PFSK-1 (cell line): ENCODE measurements around the gene EXOC5.

ENCODE experiments used
- FOXP2 ChIP-seq: optimal IDR thresholded peaks from 2 replicates; pipeline ENCODE3; 2011; ENCODE audit warnings: borderline replicate concordance, control low read depth, inconsistent platforms; ENCODE audit not compliant: insufficient read depth; ENCODE audit errors: extremely low read length, extremely low read depth
- POLR2AphosphoS5 ChIP-seq: IDR thresholded peaks from 2 replicates; pipeline ENCODE4 v1.6.1; 2012; ENCODE audit warnings: low read depth, mild to moderate bottlenecking, control low read depth, low read length, moderate library complexity
- REST ChIP-seq, 2 experiments: IDR thresholded peaks; 2 replicates each; pipeline versions ENCODE4 v1.6.1 to v1.8.0; 2011 to 2012; ENCODE audit warnings: low read depth in 2 of 2, low read length in 2 of 2, control low read depth in 1 of 2, inconsistent platforms in 1 of 2, mild to moderate bottlenecking in 1 of 2, moderate library complexity in 1 of 2; ENCODE audit not compliant: insufficient read depth in 1 of 2
- SIN3A ChIP-seq: IDR thresholded peaks from 2 replicates; pipeline ENCODE4 v1.6.1; 2012; ENCODE audit warnings: mild to moderate bottlenecking, low read length, moderate library complexity, borderline replicate concordance; ENCODE audit not compliant: insufficient read depth
- TAF1 ChIP-seq: IDR thresholded peaks from 2 replicates; pipeline ENCODE4 v1.6.1; 2012; ENCODE audit warnings: low read length, control low read depth, borderline replicate concordance; ENCODE audit not compliant: insufficient read depth

EXOC5 gene

GRCh38 chr14:57174466-57174865, 94.2 kb downstream of the EXOC5 start:
- TF ChIP-seq REST (IDR thresholded peaks at IDR 0.05; ENCODE audit: insufficient read depth in 1 of 2, low read depth in 2 of 2, low read length in 2 of 2) (no peak), POLR2AphosphoS5 (no peak), SIN3A (no peak), FOXP2 (no peak), TAF1 (no peak)

DNA sequence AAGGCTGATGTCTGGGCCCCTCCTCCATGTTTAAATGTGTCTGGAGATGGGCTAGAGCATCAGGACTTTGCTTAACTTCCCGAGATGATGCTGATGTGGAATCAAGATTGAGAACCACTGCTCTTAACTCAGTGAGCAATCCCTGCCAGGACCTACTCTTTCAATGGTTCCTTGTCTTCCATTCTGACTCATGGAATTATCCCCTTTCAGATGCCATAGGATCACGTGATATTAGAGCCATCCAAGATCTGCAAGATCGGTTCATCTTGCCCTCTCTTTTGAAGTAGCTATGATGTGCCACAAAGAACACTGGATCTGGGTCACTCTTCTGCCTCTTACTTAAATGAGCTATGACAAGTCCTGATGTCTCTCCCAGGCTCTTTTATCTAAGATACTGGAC, 96.8 kb downstream of the EXOC5 start:
- TF ChIP-seq REST (IDR thresholded peaks at IDR 0.05; ENCODE audit: insufficient read depth in 1 of 2, low read depth in 2 of 2, low read length in 2 of 2) (no peak), SIN3A (no peak), POLR2AphosphoS5 (no peak), TAF1 (no peak), FOXP2 (no peak)

DNA sequence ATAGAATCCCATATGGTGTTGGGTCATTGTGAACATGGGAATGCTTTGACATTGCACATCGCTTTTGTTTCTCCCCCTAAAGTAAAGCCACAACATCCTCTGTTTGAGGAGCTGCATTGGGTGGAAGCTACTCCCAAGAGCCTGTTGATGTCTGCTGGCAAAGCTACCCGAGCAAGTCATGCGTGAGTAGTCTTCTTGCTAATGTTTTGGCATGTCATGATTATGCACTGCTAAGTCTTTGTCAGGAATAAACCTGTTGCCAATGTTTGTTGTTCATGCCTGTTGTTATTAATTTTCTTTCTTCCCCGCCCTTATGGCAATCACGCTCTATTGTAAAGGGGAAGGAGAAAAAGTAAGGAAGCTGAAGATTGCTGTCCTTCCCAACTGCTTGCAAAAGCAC, 97.3 kb downstream of the EXOC5 start:
- no peak for TF ChIP-seq REST (IDR thresholded peaks at IDR 0.05; ENCODE audit: insufficient read depth in 1 of 2, low read depth in 2 of 2, low read length in 2 of 2)
- TF ChIP-seq FOXP2: no peak

- TF ChIP-seq SIN3A (no peak), TAF1 (no peak), FOXP2 (no peak), POLR2AphosphoS5 (no peak), REST (IDR thresholded peaks at IDR 0.05; ENCODE audit: insufficient read depth in 1 of 2, low read depth in 2 of 2, low read length in 2 of 2) (no peak)
These were observed 98.8 kb downstream of the EXOC5 start for GRCh38 chr14:57169901-57170300.

- TF ChIP-seq TAF1 (no peak), FOXP2 (no peak), SIN3A (no peak), REST (IDR thresholded peaks at IDR 0.05; ENCODE audit: insufficient read depth in 1 of 2, low read depth in 2 of 2, low read length in 2 of 2) (no peak), POLR2AphosphoS5 (no peak)
These were observed 100.5 kb downstream of the EXOC5 start for GRCh38 chr14:57168138-57168679.
